ENCODE results near the gene ERVFRD-1.

DNA sequence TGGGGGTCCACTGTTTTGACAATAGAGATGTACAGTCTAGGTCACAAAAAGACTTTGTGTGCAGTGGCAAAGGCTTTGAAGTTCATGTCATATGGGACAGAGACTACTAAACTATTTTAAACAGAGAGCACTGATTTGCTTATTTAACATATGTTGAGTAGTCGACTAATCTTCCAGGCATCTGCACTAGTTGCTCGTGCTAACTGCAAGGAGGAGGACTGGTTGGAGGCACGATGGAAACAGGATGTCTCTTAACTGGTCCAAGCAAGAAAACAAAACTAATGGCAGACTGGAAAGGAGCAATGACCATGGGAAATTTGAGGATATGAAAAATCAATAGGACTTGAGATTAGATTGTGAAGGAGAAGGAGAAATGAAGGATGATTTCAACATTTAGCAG is 28.5 kb upstream of the ERVFRD-1 start:
- no peak for TF ChIP-seq SMC3 (IDR thresholded peaks at IDR 0.05)
- no peak for TF ChIP-seq CTCF (IDR thresholded peaks at IDR 0.05)
- TF ChIP-seq POLR2AphosphoS2 (conservative IDR thresholded peaks at IDR 0.05; ENCODE audit: low read length): no peak
- TF ChIP-seq POLR2A (IDR thresholded peaks at IDR 0.05; ENCODE audit: low read length): no peak

Data from A549 (cell line).